Right atrium auricular region (tissue), 2 donors: Measurements from ENCODE around the gene PRRT1B. TPM values are rescaled to one million over a fixed set of nuclear protein-coding genes. Genes with fewer than 3 reads are reported as not detected.

Source experiments
- DNase-seq: peaks from one replicate; pipeline ENCODE4 v3.0.0-alpha.2; 2019; ENCODE audit warnings: low spot score
- H3K27ac ChIP-seq, 2 donors: fragments of 200-600 bp; sonication (generic); 1 replicate in 1 of 2; 2 replicates in 1 of 2; pipeline ENCODE4 v1.5.1; 2016 to 2019
- H3K27me3 ChIP-seq, 2 donors: fragments of 200-600 bp; sonication (generic); one replicate each; pipeline versions ENCODE4 v1.5.1 to v1.6.0; 2017 to 2019
- H3K36me3 ChIP-seq: fragments of 200-600 bp; sonication (generic); one replicate; pipeline ENCODE4 v1.5.1; 2016
- H3K4me1 ChIP-seq, 2 donors: fragments of 200-600 bp; sonication (generic); one replicate each; pipeline versions ENCODE4 v1.5.1 to v1.6.0; 2017 to 2019
- H3K4me3 ChIP-seq, 2 donors: fragments of 200-600 bp; sonication (generic); 1 replicate in 1 of 2; 2 replicates in 1 of 2; pipeline ENCODE4 v1.5.1; 2017 to 2019; ENCODE audit warnings: mild to moderate bottlenecking in 1 of 2, moderate library complexity in 1 of 2
- H3K9me3 ChIP-seq, 2 donors: fragments of 200-600 bp; sonication (generic); one replicate each; pipeline ENCODE4 v1.5.1; 2019
- total RNA-seq, 2 donors: library from RNA; depleted of rRNA; stranded (reverse); fragments of >200 nt; gene quantifications; one replicate each; pipeline ENCODE4 v1.1.0, GENCODE V29; 2016
- TF ChIP-seq, protein P1 (sequence below), 2 donors: fragments of 200-600 bp; sonication (generic); IDR thresholded peaks; one replicate each; pipeline ENCODE4 v1.5.1; 2019; ENCODE audit warnings: antibody characterized with exemption in 2 of 2

Gene PRRT1B
- total RNA-seq, 2 donors from 2014 or later: not detected

- Histone ChIP-seq H3K27me3 (no peaks in the 10 kb centered on the region), H3K9me3 (no peaks in the 10 kb centered on the region), H3K36me3 (peaks cover 72% of the 10 kb centered on the region), H3K27ac (no peak overlapping the region), H3K4me1 (peaks cover 0 to 26% of the 10 kb centered on the region in 2 donors), H3K4me3 (no peak overlapping the region)
- no peak for DNase-seq
- TF ChIP-seq, protein P1, sequence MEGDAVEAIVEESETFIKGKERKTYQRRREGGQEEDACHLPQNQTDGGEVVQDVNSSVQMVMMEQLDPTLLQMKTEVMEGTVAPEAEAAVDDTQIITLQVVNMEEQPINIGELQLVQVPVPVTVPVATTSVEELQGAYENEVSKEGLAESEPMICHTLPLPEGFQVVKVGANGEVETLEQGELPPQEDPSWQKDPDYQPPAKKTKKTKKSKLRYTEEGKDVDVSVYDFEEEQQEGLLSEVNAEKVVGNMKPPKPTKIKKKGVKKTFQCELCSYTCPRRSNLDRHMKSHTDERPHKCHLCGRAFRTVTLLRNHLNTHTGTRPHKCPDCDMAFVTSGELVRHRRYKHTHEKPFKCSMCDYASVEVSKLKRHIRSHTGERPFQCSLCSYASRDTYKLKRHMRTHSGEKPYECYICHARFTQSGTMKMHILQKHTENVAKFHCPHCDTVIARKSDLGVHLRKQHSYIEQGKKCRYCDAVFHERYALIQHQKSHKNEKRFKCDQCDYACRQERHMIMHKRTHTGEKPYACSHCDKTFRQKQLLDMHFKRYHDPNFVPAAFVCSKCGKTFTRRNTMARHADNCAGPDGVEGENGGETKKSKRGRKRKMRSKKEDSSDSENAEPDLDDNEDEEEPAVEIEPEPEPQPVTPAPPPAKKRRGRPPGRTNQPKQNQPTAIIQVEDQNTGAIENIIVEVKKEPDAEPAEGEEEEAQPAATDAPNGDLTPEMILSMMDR (IDR thresholded peaks at IDR 0.05): no peak
Observed at GRCh38 chr9:131583337-131583645, 38.0 kb downstream of the PRRT1B start.

DNA sequence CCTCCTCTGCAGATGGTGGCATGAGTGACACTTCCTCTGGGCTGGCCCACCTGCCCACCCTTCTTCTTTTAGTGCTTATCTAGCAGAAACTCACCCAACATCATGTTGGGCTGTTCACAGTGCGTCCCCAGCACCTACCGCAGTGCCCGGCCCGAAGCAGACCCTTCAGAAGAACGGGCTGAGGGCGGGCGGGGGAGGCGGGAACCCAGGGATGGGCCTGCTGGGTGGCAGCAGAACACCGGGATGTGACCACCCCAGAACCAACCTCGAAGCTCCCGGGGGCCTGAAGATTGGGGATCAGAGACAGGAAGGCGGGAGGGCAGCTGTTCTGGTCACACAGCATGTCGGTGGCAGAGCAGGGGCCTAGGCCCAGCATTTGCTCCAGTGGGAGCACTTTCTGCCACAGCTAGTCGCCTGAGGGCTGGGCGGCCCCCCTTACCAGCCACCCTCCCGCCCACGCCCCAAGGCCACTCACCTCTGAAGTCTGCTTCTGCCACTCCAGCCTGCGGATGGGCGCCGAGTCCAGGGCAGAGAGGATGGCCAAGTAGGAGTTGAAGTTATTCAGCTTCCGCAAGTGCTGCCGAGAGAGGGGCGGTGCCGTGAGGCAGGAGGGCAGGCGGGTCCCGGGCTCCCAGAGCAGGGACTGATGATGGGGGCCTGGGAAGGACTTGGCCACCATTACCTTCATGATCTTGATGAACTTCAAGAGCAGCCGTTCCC lies 38.7 kb downstream of the PRRT1B start:
- peaks cover 0 to 33% of the 10 kb centered on the region in 2 donors for H3K4me1 ChIP-seq
- H3K27me3 ChIP-seq: no peaks in the 10 kb centered on the region
- H3K9me3 ChIP-seq: no peaks in the 10 kb centered on the region
- H3K36me3 ChIP-seq: peaks cover 72% of the 10 kb centered on the region
- no peak overlapping the region for H3K27ac ChIP-seq
- no peak overlapping the region for H3K4me3 ChIP-seq
- TF ChIP-seq, protein P1 (IDR thresholded peaks at IDR 0.05): no peak
- DNase-seq: no peak

GRCh38 chr9:131584858-131585257 lies 39.5 kb downstream of the PRRT1B start:
- Histone ChIP-seq H3K36me3 (peaks cover 66% of the 10 kb centered on the region), H3K9me3 (no peaks in the 10 kb centered on the region), H3K27me3 (no peaks in the 10 kb centered on the region), H3K27ac (no peak overlapping the region), H3K4me3 (no peak overlapping the region), H3K4me1 (peaks cover 0 to 32% of the 10 kb centered on the region in 2 donors)
- TF ChIP-seq, protein P1 (IDR thresholded peaks at IDR 0.05): no peak
- no peak for DNase-seq

DNA sequence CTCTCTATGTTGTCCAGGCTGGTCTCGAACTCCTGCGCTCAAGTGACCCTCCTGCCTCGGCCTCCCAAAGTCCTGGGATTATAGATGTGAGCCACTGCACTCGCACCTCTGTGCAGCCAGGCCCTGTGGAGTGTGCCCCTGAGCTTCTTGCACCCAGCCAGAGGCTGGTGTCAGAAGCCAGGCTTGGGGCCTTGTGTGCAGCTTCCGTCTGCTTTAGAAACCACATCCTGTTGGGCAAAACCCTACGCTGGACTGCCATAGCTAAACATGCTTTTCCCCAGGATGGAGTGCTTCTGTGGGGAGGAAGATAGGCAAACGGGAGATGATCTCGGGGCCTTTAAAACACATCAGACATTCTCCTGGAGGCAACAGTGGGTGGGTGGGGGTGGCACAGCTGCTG lies 40.1 kb downstream of the PRRT1B start:
- H3K9me3 ChIP-seq: no peaks in the 10 kb centered on the region
- H3K27me3 ChIP-seq: no peaks in the 10 kb centered on the region
- no peak for DNase-seq
- peaks cover 62% of the 10 kb centered on the region for H3K36me3 ChIP-seq
- H3K27ac ChIP-seq: no peak overlapping the region
- H3K4me3 ChIP-seq: no peak overlapping the region
- H3K4me1 ChIP-seq: peaks cover 0 to 27% of the 10 kb centered on the region in 2 donors
- TF ChIP-seq, protein P1 (IDR thresholded peaks at IDR 0.05): no peak

DNA sequence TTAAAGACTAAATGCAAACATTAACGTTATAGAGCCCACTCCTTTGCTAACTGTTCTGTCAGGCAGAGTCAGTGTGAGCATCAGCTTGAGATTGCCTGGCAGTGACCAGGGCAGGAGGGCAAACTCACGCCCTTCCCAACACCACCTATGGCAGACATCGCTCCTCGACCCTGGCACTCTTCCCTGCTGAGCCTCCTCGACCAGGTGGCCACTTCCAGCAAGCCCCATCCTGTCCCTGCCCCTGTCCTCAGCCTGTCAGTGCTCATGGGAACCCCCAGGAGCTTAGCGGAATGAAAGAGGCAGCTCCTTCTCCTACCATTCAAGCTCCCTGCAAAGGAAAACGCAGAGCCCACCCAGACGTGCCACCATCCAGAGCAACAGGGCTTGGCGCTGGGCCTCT lies 42.0 kb downstream of the PRRT1B start:
- Histone ChIP-seq H3K36me3 (peaks cover 44% of the 10 kb centered on the region), H3K4me3 (no peak overlapping the region), H3K27ac (peak overlapping the region in 1 of 2 donors; percentile 67), H3K9me3 (no peaks in the 10 kb centered on the region), H3K4me1 (peaks cover 0 to 23% of the 10 kb centered on the region in 2 donors), H3K27me3 (no peaks in the 10 kb centered on the region)
- DNase-seq: no peak
- TF ChIP-seq, protein P1 (IDR thresholded peaks at IDR 0.05): no peak

GRCh38 chr9:131587906-131588305 lies 42.6 kb downstream of the PRRT1B start:
- Histone ChIP-seq H3K9me3 (no peaks in the 10 kb centered on the region), H3K4me1 (peaks cover 0 to 23% of the 10 kb centered on the region in 2 donors), H3K4me3 (no peak overlapping the region), H3K27me3 (no peaks in the 10 kb centered on the region), H3K27ac (peak overlapping the region; percentile 56 to 67), H3K36me3 (peaks cover 38% of the 10 kb centered on the region)
- TF ChIP-seq, protein P1 (IDR thresholded peaks at IDR 0.05): no peak
- DNase-seq: no peak
